Lower leg skin (tissue), 3 donors: Measurements from ENCODE around the gene MED7.

Source experiments
- CTCF ChIP-seq, 3 donors: fragments of 450-650 bp; IDR thresholded peaks; one replicate each; pipeline ENCODE4 v1.5.1; 2016; ENCODE audit warnings: antibody characterized with exemption in 3 of 3, mild to moderate bottlenecking in 3 of 3, moderate library complexity in 2 of 3
- POLR2A ChIP-seq, 2 donors: fragments of 450-650 bp; IDR thresholded peaks; one replicate each; pipeline ENCODE4 v1.6.1; 2016 to 2017; ENCODE audit warnings: antibody characterized with exemption in 2 of 2, mild to moderate bottlenecking in 1 of 2, moderate library complexity in 1 of 2

DNA sequence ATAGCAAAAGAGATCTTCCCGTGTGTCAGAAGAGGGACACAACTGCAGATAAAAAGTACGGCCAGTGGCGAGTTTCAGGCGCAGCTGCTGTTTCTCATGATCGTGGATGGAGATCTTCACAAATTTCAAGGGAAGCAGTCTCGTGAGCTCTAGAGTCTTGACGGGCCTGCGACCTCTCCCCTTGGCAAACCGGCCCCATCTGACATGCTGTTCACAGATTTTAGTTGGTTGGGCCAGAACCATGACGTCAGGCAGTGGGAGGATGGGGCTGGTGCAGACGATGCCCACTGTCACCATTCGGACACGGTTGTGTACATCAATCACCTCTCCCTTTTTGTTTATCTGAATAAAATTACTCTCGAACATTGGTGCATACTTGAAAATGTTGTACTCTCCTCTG, 23.0 kb upstream of the MED7 start:
- TF ChIP-seq CTCF (IDR thresholded peaks at IDR 0.05) (no peak), POLR2A (IDR thresholded peaks at IDR 0.05) (no peak)
